AG04450 (cell line): Measurements from ENCODE around the gene CYP1A1. TPM values are rescaled to one million over a fixed set of nuclear protein-coding genes. Genes with fewer than 3 reads are reported as not detected.
"Not testable (repeated sequence)": the region's sequence is repeated elsewhere in the genome, so short reads cannot be mapped to it uniquely, and the experiment has no call there.

ENCODE experiments used
- CTCF ChIA-PET: fragments of 300-600, 350-600 bp; formaldehyde crosslinking; extraction: SDS; loops from one replicate; lab custom pipeline; 2022; ENCODE audit warnings: antibody characterized with exemption, inconsistent platforms; lab: Charles Lee
- POLR2A ChIA-PET: fragments of 350-600 bp; formaldehyde crosslinking; extraction: SDS; loops from one replicate; lab custom pipeline; 2021; ENCODE audit warnings: antibody characterized with exemption, inconsistent platforms; lab: Yijun Ruan, JAX
- DNase-seq: peaks from one replicate; pipeline ENCODE4 v3.0.0-alpha.2; 2011; ENCODE audit warnings: low read depth, low spot score
- H3K27ac ChIP-seq: one replicate; pipeline ENCODE4 v1.5.1; 2012; ENCODE audit warnings: low read depth, low read length, control low read depth
- H3K27me3 ChIP-seq: one replicate; pipeline ENCODE4 v1.6.0; 2012; ENCODE audit warnings: low read length; ENCODE audit not compliant: control insufficient read depth, insufficient read depth
- H3K4me3 ChIP-seq: 2 replicates; pipeline ENCODE4 v1.5.1; 2011; ENCODE audit warnings: mild to moderate bottlenecking, low read depth, low read length, control low read depth
- H3K9me3 ChIP-seq: 2 replicates; pipeline ENCODE4 v1.5.1; 2012; ENCODE audit warnings: low read length; ENCODE audit not compliant: control insufficient read depth, insufficient read depth
- polyA plus RNA-seq: library from polyadenylated mRNA; depleted of rRNA; stranded (reverse); fragments of >200 nt; gene quantifications from 2 replicates; pipeline ENCODE4 v1.2.3, GENCODE V29; 2011
- TF ChIP-seq, protein P1 (sequence below): IDR thresholded peaks from 2 replicates; pipeline ENCODE4 v1.5.1; 2011; ENCODE audit warnings: low read depth, low read length, control low read depth, inconsistent platforms

Gene CYP1A1
- polyA plus RNA-seq, 1 experiment = 0.04 TPM

DNA sequence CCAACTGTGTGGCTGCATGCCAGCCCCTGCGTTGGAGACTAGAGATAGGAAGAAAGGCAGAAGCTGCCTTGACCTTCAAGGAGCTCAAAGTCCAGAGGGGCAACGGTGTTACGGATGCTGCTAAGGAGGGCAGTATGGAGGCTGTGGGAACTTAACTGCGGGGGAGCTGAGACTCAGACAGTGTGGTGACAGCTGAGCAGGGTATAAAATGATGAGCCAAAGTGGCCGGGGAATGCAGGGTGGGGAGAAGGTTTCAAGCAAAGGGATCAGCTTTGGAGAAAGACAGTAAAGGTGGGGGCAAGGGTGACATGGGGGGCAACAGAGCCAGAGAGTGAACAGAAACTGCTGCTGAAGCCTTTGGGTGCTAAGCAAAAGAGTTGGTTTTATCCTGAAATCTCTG lies 17.1 kb upstream of the CYP1A1 start:
- no peak overlapping the region for H3K4me3 ChIP-seq
- ChIA-PET CTCF (interaction anchor here (0.6 kb wide), 1 partner anchor 46 kb away, joined by 3 read pairs; no protein-coding TSS in a partner anchor), POLR2A (no interaction called here)
- DNase-seq = no peak
- H3K9me3 ChIP-seq = peaks cover 5% of the 10 kb centered on the region; the same call in 1 of the 2 replicates
- H3K27me3 ChIP-seq = peaks cover 10% of the 10 kb centered on the region
- no peak overlapping the region for H3K27ac ChIP-seq
- TF ChIP-seq, protein P1, sequence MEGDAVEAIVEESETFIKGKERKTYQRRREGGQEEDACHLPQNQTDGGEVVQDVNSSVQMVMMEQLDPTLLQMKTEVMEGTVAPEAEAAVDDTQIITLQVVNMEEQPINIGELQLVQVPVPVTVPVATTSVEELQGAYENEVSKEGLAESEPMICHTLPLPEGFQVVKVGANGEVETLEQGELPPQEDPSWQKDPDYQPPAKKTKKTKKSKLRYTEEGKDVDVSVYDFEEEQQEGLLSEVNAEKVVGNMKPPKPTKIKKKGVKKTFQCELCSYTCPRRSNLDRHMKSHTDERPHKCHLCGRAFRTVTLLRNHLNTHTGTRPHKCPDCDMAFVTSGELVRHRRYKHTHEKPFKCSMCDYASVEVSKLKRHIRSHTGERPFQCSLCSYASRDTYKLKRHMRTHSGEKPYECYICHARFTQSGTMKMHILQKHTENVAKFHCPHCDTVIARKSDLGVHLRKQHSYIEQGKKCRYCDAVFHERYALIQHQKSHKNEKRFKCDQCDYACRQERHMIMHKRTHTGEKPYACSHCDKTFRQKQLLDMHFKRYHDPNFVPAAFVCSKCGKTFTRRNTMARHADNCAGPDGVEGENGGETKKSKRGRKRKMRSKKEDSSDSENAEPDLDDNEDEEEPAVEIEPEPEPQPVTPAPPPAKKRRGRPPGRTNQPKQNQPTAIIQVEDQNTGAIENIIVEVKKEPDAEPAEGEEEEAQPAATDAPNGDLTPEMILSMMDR = no peak

DNA sequence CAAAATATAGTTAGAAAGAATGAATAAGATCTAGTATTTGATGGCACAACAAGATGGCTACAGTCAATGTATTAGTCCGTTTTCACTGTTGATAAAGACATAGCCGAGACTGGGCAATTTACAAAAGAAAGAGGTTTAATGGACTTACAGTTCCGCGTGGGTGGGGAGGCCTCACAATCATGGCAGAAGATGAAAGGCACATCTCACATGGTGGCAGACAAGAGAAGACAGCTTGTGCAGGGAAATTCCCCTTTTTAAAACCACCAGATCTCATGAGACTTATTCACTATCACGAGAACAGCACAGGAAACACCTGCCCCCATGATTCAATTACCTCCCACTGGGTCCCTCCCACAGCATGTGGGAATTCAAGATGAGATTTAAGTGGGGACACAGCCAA lies 12.9 kb upstream of the CYP1A1 start:
- peaks cover 25% of the 10 kb centered on the region for H3K27me3 ChIP-seq
- H3K4me3 ChIP-seq, H3K9me3 ChIP-seq, POLR2A ChIA-PET, DNase-seq, CTCF ChIA-PET, H3K27ac ChIP-seq: not testable (repeated sequence)

GRCh38 chr15:74735305-74735704 lies 10.0 kb upstream of the CYP1A1 start:
- TF ChIP-seq, protein P1 = no peak
- no peak overlapping the region for H3K4me3 ChIP-seq
- ChIA-PET POLR2A (no interaction called here), CTCF (no interaction called here)
- H3K27ac ChIP-seq = no peak overlapping the region
- H3K9me3 ChIP-seq = no peaks in the 10 kb centered on the region
- H3K27me3 ChIP-seq = peaks cover 41% of the 10 kb centered on the region
- DNase-seq = no peak

DNA sequence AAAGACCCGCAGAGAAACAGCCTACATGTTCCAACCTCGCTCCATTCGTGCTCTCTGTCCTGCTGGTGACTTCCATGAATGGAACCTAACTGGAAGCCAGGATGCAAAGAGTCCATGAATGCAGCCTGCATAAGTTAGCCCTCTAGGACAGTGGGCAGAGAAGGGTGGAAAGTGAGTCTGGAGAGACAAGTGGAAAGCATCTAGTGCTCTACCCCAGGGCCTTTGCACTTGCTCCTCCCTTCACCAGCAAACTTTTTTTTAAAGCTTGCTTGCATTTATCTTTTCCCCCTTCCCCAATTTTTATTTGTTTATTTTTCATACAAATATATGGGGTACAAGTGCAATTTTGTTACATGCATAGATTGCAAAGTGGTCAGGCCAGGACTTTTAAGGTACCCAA lies 7.9 kb upstream of the CYP1A1 start:
- H3K27ac ChIP-seq = no peak overlapping the region
- TF ChIP-seq, protein P1 = no peak
- no peaks in the 10 kb centered on the region for H3K9me3 ChIP-seq
- peaks cover 43% of the 10 kb centered on the region for H3K27me3 ChIP-seq
- H3K4me3 ChIP-seq = no peak overlapping the region
- ChIA-PET POLR2A (no interaction called here), CTCF (no interaction called here)
- DNase-seq = no peak

GRCh38 chr15:74732846-74733245 lies 7.5 kb upstream of the CYP1A1 start:
- ChIA-PET CTCF (no interaction called here), POLR2A (no interaction called here)
- no peak overlapping the region for H3K27ac ChIP-seq
- peaks cover 43% of the 10 kb centered on the region for H3K27me3 ChIP-seq
- H3K9me3 ChIP-seq = no peaks in the 10 kb centered on the region
- H3K4me3 ChIP-seq = no peak overlapping the region
- DNase-seq = no peak
- TF ChIP-seq, protein P1 = no peak
